GM12801 (cell line): ENCODE data around the gene BZW2.

Experiments
- TF ChIP-seq, protein P1 (sequence below): IDR thresholded peaks from one replicate; pipeline ENCODE4 v1.5.1; 2011; ENCODE audit warnings: control low read depth; ENCODE audit not compliant: insufficient read length; ENCODE audit errors: extremely low read depth

Gene BZW2

DNA sequence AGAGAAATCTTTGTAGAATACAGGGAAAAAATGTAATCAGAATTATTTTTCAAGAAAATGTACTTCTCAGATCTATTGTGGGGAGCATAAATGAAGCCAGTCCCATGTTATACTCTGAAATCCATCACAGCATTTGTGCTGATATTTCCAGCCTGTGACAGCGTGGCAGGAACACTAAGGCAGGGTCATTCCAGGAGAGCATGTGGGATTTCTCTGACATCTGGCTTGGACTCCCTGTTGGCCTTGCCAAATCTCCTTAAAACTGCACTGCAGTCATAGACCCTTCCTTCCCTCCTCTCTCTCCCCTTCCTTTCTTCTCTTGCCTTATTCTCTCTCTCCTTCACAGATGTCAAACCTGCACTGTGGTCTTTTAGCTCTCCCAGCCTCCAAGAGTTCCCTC, 101.1 kb downstream of the BZW2 start:
- TF ChIP-seq, protein P1, sequence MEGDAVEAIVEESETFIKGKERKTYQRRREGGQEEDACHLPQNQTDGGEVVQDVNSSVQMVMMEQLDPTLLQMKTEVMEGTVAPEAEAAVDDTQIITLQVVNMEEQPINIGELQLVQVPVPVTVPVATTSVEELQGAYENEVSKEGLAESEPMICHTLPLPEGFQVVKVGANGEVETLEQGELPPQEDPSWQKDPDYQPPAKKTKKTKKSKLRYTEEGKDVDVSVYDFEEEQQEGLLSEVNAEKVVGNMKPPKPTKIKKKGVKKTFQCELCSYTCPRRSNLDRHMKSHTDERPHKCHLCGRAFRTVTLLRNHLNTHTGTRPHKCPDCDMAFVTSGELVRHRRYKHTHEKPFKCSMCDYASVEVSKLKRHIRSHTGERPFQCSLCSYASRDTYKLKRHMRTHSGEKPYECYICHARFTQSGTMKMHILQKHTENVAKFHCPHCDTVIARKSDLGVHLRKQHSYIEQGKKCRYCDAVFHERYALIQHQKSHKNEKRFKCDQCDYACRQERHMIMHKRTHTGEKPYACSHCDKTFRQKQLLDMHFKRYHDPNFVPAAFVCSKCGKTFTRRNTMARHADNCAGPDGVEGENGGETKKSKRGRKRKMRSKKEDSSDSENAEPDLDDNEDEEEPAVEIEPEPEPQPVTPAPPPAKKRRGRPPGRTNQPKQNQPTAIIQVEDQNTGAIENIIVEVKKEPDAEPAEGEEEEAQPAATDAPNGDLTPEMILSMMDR, result no peak

DNA sequence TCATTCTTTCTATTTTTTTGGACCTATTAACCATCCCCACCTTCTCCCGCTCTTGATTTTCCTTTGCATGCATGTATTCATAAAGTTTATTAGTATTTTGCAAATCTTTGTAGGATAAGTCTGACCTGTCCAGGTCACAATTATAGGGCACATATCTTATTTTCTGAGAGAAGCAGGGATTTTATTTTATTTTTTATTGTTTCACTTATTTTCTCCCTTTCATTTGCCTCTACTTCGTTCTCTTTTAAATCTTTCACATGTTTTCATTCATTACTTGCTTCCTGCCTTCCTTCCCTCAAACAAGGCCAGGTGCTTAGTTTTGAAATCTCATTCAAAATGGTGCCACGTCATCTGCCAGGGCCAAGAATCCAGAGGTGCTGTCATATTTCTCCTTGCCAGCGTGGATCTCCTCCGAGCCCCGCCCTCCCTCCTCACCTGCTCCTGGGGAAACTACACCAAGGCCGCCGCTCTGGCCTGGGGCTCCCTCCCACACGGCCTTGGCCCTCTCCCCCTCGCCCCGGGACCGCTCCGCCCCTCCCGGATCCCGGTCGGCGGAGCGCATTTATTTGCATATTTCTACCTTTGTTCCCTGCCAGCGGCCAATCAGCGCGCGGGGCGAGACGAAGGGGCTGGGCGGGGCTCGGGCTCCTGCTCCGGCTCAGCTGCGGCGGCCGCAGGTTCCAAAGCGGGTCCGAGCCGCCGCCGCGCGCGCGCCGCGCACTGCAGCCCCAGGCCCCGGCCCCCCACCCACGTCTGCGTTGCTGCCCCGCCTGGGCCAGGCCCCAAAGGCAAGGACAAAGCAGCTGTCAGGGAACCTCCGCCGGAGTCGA, 107.3 kb downstream of the BZW2 start, which contains the start of gene TSPAN13:
TSPAN13 (plus strand) TSS at position 654 of the 830 bp plus-strand sequence. CDS start 213 bp downstream, outside the sequence.
- TF ChIP-seq, protein P1, result no peak

DNA sequence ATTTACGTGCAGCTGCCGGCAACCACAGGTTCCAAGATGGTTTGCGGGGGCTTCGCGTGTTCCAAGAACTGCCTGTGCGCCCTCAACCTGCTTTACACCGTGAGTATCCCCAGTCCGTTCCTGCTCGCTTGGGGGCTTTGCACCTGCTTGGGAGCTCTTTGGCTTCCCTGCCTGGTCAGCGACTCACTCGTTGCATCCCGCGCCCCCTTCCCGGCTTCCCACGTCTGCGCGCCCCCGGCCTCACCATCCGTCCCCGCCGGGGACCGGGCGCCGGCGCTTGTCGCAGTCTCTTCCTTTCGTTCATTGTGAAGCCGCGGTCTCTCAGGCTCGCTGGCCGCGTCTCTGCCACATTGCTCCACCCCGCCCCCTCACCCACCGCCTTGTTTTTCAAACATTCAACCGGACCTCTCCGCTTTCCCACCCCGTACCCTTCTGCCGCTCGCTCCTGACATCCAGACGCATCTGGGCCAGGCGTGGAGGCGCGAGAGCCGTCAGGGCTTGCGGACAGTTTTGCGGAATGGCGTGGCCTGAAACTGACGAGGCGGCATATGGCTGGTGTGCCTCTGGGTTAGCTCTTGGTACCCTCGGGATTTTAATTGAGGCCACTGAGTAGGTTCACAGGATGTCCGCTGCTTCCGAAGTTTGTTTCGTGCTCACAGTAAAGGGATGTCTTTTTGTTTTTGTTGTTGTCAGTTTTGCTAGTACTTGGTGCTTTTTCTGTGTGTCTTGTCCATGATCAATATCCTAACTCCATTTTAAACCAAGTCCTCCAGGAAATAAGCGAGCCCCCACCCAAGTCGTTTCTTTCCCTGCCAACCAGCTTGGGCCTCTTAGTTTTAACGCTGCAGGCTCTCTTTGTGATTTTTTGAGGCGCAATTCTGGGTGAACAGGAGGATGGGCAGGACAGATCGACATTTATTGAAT, 108.2 kb downstream of the BZW2 start:
- TF ChIP-seq, protein P1, result no peak

DNA sequence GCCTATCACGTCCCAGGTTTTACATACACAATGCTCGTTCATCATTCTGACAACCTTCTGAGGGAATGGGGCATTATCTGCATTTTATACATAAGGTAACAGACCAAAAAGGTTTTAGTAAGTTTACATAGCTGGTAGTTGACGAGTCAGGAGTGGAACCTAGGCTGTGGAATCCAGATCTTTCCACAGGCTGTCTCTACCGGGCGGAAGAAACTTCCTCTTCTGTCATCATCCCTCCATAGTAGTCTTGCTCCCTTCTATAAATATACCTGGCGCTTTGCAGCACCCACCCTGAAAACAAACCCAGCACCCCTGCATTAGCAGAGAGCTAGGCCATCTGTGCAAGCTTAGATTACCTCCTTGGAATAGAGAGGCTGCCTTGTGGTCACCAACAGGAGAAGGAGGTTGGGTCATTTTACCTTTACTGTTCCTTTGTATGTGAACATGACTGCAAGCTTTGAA, 108.9 kb downstream of the BZW2 start:
- TF ChIP-seq, protein P1, result no peak

DNA sequence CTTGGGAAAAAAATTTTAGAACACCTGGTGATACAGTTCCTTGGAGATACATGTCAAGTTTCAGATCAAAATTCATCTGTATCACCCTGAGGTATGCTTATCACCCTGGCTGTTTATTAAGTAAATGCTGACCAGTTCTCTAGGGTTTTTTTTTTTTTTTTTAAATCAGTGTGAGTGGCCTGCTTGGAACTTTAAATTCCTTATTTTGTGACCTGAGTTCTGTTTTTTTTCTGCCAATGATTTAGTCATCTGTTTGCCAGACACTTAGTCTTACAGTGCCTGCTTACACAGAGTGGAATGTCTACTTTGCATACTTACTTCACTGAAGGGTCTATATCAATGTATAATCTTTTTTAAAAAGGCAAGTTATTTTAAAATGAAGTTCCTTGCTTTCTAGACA, 109.4 kb downstream of the BZW2 start:
- TF ChIP-seq, protein P1, result no peak
